ENCODE measurements around the gene HS6ST3.

The HS6ST3 gene

DNA sequence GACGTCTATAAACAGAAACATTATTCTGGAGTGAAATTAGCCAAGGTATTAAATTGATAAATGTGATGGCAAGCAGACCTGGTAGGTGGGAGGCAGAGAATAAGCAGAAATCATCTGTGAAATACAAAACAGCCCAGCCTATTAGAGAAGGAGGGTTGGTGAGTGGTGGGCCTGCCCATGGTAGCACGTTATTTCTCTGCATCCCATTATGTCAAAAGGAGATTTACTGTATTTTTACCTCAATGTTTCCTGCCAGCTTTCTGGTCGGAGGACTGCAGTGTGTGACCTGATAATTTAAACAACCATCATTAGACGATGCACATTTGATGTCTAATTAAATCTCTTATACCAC is 703.5 kb downstream of the HS6ST3 start:
- no peak for DNase-seq (ENCODE audit: low spot score)

DNA sequence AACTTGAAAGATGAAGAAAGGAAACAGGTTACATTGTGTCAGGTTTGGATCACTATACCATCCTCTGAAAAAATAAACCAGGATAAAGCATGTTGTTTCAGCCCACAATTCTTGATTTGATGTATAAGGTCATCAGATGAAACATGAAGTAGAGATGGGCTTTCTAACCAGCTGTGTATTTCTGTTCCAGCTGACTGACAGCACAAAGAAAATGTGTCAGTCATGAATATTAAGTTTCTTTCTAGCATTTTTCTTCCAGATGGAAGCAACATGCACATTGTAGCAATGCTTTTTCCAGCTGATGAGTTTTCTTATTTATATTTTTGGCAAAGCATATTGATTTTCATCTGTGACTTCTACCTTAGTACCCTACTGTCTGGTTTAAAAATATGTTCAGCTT is 704.8 kb downstream of the HS6ST3 start:
- no peak for DNase-seq (ENCODE audit: low spot score)

DNA sequence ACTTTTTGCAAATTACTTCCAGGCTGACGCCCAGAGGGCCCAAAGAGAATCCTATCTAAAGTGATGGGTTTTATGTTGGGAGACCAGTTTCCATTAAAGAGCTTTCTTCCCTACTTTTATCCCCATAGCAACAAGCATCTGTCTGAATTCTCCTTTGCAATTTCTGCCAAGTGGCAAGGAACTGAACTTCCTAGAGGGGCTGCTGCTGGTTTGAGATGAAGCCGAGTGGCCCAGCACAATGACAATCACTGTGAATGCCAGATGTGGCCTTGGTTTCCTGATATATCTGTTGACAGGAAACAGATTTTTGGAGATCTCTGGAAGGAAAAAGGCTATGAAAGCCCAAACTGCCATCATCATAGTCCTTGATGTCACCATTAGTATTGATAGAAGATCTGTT is 705.8 kb downstream of the HS6ST3 start:
- DNase-seq (ENCODE audit: low spot score), result no peak

DNA sequence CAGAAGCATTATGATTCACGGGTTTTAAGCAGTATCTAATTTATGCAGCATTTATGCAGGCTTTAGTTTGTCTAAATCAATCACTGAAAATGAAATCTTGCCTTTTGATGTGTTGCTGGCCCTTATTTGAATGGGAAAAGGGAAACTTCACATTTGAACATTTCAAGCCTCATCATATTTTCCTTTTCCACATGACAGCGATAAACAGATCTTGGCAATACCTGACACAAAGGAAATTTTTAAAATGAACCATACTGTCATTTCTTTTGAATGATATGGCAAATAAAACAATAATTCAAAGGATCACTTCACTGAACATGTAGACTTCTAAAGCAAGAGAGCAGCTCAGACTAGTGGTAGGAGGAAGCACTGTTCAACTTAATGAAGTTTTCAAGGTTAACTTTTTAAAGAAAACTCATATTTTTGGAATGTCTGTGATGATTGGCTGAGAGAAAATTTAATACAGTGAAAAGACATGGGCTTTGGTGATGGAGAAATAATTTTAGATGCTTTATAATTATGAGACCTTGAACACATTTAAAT is 706.3 kb downstream of the HS6ST3 start:
- no peak for DNase-seq (ENCODE audit: low spot score)

DNA sequence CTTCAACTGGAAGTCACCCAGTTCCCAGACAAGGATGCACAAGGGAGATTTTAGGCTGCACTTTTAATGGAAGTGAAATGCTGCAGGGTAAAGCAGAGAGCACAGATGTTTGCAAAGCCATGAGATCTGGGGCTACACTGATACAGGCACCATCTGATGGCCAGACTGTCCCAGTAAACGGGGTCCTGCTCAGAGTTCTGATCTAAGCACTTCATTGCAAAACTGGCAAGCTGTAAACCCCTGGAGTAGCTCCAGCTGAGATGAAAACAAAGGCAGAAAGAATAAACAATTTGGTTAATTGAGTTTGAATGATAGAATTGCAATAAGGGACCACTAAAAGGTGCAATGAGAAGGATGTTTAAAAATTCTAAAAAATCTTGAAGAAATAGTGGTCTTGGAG is 707.2 kb downstream of the HS6ST3 start:
- DNase-seq (ENCODE audit: low spot score), result no peak

DNA sequence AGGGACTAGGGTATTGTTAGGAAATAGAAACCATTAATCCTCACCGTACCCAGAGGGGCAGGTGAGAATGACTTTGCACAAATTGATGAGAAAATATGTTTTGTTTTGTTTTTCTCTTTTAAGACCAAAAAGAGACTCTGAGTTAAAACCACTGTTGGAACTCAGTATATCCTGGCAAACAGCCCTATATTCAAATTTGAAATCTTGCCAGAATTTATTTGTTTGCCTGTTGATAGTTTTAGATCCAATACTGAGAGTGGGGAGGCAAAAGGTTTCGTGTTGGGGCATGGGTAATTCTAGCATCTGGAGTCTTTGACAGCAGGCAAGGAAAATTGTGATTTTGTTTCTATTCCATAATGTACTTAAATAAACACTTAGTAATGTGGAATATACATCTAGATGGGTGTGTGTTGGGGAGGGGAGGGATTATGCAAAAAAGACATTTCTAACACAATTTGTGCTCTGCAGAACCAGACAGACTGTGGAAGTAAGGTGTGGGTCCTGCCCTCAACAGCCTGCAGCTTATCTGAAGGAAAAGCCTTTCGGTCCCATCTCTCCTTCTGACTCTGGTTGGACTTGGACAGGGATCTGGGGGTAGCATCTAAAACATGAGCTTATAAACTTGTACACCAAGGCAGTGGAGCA is 713.7 kb downstream of the HS6ST3 start:
- DNase-seq (ENCODE audit: low spot score), result no peak

DNA sequence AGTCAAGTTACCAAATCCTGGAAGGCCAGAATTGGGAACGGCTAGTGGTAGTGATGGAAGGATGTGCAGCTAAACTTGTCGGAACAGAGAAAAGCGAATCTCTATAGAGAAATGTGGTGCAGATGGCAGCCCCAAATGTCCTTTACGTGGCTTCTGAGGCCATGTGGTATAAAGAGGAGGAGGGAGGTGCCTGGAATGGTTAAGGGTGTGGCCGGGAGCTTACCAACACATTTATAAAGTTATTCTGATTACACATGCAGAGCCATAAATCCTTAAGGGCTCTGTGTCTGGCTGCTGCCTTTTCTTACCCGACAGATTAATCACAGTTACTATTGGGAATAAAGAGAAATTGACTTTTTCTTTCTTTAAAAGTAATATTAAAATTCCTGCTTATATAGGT is 714.3 kb downstream of the HS6ST3 start:
- DNase-seq (ENCODE audit: low spot score), result no peak

DNA sequence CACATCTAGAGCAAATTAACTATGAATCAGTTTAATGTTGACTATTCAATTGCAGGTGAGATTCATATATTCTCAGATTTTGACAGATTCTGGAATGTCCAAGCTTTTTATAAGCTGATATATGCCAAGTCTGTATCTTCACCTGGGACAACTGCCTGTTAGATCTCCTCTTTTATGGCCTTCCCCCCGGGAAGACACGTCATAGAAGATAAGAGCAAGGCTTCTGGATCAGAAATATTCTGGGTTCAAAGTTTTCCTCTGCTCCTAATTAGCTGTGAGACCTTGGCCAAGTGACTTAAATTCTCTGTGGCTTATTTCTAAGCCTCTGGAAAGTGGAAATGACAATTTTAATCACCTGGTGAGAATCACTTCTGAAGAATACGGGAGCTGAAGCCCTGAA is 716.8 kb downstream of the HS6ST3 start:
- no peak for DNase-seq (ENCODE audit: low spot score)

DNA sequence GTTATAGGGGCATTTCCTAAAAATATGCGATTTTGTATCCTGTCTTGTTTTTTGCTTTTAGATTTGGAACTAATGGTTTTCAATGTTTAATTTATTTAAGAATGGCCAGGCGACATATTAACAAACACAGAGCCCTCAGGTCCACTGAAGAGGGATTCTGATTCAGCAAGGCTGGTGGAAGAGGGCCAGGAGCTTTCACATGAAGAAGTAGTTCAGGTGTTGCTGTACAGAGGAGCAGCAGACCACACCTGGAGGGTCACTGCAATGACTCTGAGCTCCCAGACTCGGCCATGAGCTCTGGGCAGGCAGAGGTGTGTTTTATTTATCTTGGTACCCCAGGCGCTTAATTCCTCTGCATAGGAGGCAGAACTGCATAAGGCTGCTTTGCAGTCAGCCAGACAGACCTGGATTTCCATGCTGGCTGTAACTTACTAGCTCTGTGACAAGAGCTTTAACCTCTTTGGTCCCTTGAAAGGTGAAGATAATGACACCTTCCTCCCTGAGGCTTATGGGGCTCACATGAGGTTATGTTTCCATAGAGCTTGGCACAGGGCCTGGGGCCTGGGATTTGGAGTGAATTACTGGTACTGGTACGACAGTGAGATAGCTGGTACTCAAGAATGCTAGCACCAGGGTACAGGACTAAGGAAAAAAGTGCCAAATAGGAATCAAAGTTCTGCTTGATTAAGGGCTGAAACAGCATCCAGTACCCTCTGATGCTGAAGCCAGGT is 719.6 kb downstream of the HS6ST3 start:
- no peak for DNase-seq (ENCODE audit: low spot score)

DNA sequence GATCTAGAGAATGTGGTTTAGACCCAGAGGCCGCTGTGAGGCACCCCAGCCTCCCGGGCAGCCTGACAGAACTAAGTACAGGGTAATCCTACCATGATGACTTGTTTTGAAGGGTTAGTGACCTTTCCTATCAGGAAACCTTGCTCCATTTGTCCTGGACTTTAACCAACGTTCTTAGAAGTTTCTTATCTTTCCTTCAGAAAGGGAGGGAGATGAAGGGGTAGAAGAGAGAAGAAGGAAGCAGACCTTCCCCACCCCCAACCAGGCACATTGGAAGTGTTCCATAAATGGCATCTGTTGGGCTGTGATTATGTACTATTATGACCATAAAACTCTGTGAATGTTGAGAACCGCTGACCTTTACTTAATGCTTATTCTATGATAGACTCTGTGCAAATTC is 720.2 kb downstream of the HS6ST3 start:
- no peak for DNase-seq (ENCODE audit: low spot score)

DNA sequence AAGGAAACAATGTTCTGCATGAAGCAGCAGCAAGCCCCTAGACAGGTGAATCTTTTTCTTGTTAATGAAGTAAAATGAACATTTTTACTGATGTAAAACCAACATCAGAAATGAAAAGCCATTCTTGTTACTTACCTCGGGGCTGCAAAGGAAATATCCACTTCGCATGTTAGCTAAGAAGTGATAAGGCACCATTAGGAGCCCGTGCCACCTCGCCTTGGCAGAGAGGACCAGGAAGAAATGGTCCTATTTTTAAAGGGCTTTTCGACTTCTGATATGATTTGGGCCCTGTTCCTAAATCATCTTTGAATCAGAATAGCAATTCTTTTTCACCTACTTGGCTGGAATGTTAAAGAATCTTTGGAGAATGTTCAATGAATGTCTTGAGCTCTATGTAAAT is 721.1 kb downstream of the HS6ST3 start:
- no peak for DNase-seq (ENCODE audit: low spot score)

DNA sequence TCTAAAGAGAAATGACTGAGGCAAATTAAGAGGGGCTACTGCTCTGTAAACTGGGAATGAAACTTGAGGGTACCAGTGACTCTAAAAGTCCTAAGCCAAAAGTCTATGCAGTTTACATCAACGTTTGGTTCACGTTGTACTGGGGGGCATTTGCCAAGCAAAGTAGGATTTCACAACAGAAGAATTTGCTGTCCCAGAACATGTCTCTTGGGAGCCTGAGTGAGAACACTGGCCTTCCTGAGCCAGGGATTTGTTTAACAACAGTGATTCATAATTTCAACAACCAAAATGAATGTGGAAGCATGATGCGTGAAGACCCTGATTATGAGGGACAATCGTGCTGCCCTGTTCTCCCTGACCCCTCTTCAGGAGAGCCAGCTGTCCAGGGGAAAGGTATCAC is 726.4 kb downstream of the HS6ST3 start:
- no peak for DNase-seq (ENCODE audit: low spot score)

DNA sequence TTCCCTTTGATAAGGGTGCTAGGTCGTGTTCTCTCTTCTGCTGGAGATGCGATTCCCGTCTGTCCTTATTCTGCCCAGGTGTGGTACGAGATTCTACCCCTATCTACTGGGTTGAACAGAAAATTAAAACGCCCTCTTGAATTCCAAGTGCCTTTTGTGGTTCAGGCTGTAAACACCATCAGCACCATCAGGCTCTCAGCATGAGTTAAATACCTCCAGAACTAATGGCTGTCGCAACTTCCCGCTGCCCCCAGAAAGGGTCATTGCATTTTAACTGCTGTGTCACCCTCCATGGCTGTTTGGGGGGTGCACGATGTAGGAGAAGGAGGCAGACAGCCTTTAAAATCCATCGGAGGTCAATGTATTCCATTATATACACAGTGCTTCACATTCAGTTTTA is 727.0 kb downstream of the HS6ST3 start:
- DNase-seq (ENCODE audit: low spot score), result no peak

DNA sequence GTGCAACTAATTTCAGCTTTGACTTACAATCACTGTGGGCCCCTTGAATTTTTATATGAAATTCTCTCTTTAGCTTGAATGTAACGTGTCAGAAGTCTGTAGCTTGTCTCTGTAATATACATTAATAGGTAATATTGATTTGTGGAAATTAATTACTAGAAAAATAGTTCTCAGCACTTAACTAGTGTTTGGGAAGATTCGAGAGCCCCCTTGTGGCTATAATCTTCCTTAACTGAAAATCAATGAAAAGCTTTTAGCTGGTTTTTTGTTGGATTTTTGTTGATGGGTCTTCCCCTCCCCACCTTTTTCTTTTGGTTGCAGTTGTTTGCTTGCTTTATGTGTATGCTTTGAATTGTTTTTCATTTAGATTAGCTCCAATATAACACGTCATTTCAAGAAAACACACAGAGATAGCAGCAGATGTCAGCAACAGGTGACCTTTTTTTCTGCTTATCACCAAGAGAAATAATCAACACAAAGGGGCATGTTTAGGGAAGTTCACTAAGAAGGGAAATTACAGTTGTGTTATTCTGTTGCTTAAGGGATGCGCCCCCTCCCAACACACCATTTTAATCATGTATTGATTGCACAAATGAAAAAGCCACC is 727.5 kb downstream of the HS6ST3 start:
- DNase-seq (ENCODE audit: low spot score), result no peak

DNA sequence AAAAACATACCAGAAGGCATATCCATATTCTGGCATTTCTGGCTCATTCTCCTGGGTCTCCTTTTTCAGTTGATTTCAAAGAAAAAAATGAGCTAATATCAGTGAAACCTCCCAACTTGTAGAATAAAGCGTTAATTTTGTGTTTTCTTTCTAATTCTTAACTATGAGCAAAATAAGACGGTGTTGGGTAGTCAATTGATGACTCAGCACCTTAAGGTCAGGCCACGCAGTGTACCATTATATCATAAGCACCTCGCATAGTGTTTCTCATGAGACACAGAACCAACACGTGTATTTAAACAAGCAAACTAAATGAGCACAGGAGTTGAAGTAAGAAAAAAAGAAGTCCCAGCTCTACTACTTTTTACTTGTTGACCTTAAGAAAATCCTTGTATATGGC is 729.5 kb downstream of the HS6ST3 start:
- no peak for DNase-seq (ENCODE audit: low spot score)

DNA sequence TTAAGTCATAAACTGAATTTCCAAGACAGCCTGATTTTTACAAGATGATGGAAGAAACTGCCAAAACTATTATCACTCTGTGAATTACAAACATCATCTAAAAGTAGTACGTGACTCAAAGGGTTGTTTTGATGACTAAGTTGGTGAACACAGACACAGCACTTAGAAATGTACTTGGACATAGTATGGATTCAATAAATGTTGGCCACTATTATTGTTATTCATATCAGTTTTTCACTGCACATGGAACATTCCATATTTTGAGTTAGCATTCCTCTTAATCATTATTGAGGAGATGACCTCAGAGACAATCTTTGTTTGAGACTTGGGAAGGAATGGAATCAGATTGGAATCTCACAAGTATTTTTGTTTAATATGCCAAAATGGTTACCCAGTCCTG is 731.5 kb downstream of the HS6ST3 start:
- DNase-seq (ENCODE audit: low spot score), result no peak

DNA sequence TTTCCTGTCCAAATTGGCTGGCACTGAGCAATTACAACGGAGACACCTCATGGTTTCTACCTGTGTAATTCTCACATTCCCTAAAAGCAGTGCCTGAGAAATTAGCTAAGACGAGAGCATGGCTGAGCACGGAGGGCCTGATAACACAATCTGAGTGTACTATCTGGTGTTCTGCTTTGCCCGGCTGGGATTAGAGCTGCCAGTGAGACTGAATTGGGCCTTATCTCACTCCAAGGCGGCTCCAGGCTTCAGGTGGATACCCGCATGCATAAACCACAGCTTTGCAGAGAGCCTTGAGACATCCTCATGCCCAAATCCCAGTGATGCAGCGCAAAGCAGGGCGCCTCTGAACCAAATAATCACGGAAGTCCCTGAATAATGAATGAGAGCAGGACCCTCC is 732.1 kb downstream of the HS6ST3 start:
- no peak for DNase-seq (ENCODE audit: low spot score)

DNA sequence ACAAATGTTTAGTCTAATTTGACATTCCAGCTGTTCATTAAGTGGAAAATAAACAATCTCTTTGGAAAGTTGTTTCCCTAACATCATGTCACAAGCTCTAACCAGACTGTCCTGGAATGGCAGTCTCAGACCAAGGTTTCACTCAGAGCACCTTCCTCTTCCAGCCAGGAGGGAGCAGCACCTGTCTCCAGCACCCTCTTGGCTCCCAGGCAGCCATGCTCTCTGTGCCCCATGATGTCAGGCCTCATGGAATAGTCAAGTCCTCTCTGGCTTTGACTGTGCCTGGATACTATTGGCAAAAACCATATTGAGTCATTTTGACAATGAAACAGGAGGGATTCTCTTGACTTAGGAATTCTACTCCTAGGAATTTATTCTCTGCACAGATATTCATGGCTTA is 733.0 kb downstream of the HS6ST3 start:
- no peak for DNase-seq (ENCODE audit: low spot score)

DNA sequence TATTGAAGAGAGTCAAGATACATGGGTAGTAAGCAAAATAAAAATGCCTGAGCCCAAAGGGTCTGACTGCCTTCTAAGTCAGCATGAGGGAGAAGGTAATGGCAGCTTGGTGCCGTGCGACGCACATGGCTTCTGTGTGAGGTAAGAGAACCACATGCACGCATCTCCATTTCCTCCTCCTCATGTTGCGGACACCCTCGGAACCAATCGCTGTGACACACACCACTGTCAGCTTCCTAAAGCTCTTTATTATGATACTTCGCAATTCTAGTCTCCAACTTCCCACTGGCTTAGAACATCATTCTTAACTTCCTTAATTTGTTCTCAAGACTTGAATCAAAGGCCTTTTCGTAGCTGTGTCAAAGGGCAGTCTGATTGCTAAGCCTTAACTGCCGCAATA is 734.2 kb downstream of the HS6ST3 start:
- DNase-seq (ENCODE audit: low spot score), result no peak

DNA sequence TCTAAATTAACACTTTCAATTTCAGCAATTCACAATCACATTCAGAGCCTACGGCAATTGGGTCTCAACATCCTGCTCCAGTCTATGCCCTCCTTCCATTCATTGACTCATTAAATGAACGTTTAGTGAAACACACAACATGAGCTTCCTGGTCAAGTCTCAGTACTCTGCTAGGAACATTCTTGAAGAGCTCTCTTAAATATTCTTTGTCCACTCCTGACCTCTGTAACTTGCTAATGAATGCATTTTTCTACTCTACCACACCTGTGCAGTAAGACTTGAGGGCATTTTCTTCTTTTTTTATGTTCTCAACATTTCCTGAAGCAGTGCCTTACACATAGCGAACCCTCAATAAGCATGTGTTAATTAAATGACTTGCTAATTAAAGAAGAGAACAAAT is 735.7 kb downstream of the HS6ST3 start:
- DNase-seq (ENCODE audit: low spot score), result no peak

DNA sequence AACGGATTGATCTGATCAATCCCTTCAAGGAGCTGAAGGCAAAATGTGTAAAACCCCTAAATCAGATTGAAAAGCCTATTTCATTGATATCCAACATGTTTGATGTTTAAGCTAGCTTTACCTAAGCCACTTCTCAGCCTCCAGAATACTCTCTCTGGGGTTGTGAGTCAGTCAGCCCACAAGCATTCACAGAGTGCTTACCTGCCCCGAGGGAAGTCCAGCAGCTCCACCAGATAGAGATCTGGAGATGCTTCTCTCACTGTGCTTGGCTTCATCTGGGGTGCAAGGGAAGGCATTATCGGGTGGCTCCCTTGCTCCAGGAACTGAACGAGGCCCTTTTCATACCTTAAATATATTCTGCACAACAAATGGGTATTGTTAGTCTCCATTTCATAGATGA is 744.7 kb downstream of the HS6ST3 start:
- DNase-seq (ENCODE audit: low spot score), result no peak

DNA sequence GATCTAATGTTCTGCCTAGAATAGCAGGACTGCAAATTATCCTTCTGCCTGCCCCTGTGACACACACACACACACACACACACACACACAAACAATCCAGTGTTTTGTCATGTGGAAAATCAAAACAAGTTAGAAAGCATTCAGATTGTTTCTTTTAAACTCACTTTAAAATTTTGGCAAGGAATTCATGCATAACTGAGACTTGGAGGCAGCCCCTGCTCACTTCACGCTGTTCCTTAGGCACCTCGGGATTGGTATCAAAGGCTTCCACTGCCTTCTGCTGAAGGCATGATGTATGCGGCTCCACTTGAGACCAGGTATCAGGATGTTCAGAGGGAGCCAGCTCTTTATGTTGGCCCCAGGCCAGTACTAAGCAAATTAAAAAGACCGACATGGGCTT is 745.6 kb downstream of the HS6ST3 start:
- no peak for DNase-seq (ENCODE audit: low spot score)

DNA sequence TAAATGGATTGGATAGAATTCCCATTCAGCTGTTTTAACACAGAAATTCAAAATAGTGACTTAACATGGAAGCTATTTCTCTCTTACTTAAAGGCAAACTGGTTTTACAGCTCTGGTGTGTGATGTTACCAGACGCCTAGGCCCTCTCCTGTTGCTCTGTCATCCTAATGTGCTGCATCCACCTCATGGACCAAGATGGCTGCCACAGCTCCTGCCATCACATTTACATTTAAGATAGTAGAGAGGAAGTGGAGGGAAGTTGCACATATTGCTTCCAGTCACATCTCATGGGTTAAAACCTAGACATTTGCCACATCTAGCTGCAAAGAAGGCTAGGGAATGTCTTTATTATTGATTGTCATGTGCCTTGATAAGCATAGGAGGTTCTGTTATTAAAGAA is 746.8 kb downstream of the HS6ST3 start:
- DNase-seq (ENCODE audit: low spot score), result no peak

DNA sequence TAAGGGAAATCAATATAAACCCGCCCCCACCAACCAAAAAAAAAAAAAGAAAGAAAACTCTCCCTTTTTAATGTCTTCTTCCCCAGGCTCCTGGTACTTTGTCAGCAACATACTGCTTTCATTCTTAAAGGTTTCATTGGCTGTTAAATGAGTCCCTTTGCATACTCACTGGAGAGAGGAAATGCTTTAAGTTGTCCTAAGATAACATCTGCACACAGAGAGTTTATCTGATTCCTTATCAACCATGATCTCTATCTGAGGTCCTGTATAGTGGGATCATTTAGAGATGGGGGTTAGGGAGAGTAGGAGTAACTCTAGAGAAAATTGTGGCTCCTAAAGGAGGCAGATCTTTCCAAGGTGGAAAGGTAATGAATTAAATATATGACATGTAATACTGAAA is 747.9 kb downstream of the HS6ST3 start:
- DNase-seq (ENCODE audit: low spot score), result no peak

Data from AG08395 (cell line).